ENCODE data around the gene BGLAP. TPM values are rescaled to one million over a fixed set of nuclear protein-coding genes. Genes with fewer than 3 reads are reported as not detected.

BGLAP gene
- 0.59 TPM in 1 of 2 replicates, not detected in the other for total RNA-seq

GRCh38 chr1:156241926-156242325 is at the start of gene BGLAP:
BGLAP (plus strand) TSS chr1:156242184; CDS start chr1:156242232, 48 bp downstream.

GRCh38 chr1:156193488-156194299 is 48.3 kb upstream of the BGLAP start, which contains the start of gene SLC25A44:
SLC25A44 (plus strand) TSS chr1:156194104; CDS start chr1:156199848, 5,744 bp downstream.

GRCh38 chr1:156212833-156213643 is 28.9 kb upstream of the BGLAP start, which contains the start of gene PMF1:
PMF1 (plus strand) TSS chr1:156213007; CDS start chr1:156213016, 9 bp downstream.

GRCh38 chr1:156247460-156248322 is 5.7 kb downstream of the BGLAP start, which contains the start of gene PAQR6:
PAQR6 (minus strand) TSS chr1:156248056; CDS start chr1:156246731, 1,325 bp downstream.

GRCh38 chr1:156282479-156283222 is 40.7 kb downstream of the BGLAP start, which contains the start of gene SMG5:
SMG5 (minus strand) TSS chr1:156282825; CDS start chr1:156282680, 145 bp downstream.

GRCh38 chr1:156284112-156284511 is 42.1 kb downstream of the BGLAP start, which contains the start of gene TMEM79:
TMEM79 (plus strand) TSS chr1:156284325; CDS start chr1:156285227, 902 bp downstream.

Other genes starting within 250 kb of the BGLAP start
- 606 and 1,121 TPM in 2 replicates for gene SSR2, start 221.2 kb upstream of the BGLAP start, total RNA-seq
- gene UBQLN4, start 188.4 kb upstream of the BGLAP start, total RNA-seq: 10.7 and 19.0 TPM in 2 replicates
- gene LAMTOR2, start 187.4 kb upstream of the BGLAP start, total RNA-seq: 32.4 and 57.6 TPM in 2 replicates
- not detected in 2 replicates for gene RAB25, start 181.0 kb upstream of the BGLAP start, total RNA-seq
- gene MEX3A, start 159.7 kb upstream of the BGLAP start, total RNA-seq: 3.3 and 7.4 TPM in 2 replicates
- 365 and 755 TPM in 2 replicates for gene LMNA, start 127.5 kb upstream of the BGLAP start, total RNA-seq
- gene SEMA4A, start 88.6 kb upstream of the BGLAP start, total RNA-seq: 0.55 and 0.59 TPM in 2 replicates
- gene SLC25A44, start 48.1 kb upstream of the BGLAP start, total RNA-seq: 8.0 and 12.7 TPM in 2 replicates
- 22.0 and 22.9 TPM in 2 replicates for gene PMF1, start 29.2 kb upstream of the BGLAP start, total RNA-seq
- 0.28 and 0.59 TPM in 2 replicates for gene PAQR6, start 5.9 kb downstream of the BGLAP start, total RNA-seq
- gene SMG5, start 40.6 kb downstream of the BGLAP start, total RNA-seq: 43.7 and 73.2 TPM in 2 replicates
- 1.3 and 2.1 TPM in 2 replicates for gene TMEM79, start 42.1 kb downstream of the BGLAP start, total RNA-seq
- 37.5 and 60.3 TPM in 2 replicates for gene GLMP, start 53.5 kb downstream of the BGLAP start, total RNA-seq
- gene VHLL, start 57.1 kb downstream of the BGLAP start, total RNA-seq: 0.28 TPM in 1 of 2 replicates, not detected in the other
- 501 and 510 TPM in 2 replicates for gene CCT3, start 96.1 kb downstream of the BGLAP start, total RNA-seq
- not detected in 2 replicates for gene TSACC, start 96.3 kb downstream of the BGLAP start, total RNA-seq
- not detected in 2 replicates for gene RHBG, start 127.0 kb downstream of the BGLAP start, total RNA-seq